ENCODE measurements around the gene PXDN. TPM values are rescaled to one million over a fixed set of nuclear protein-coding genes. Genes with fewer than 3 reads are reported as not detected.

PXDN gene
- total and polyA plus RNA-seq, 2 donors (not counting 3 experiments of a cell fraction or from before 2014, with no cell fraction given) = 231 to 308 TPM

GRCh38 chr2:1588051-1588977 lies 156.0 kb downstream of the PXDN start:
- no peak for DNase-seq (ENCODE audit: low read depth, low spot score)
- Histone ChIP-seq H3K9me3 (replicated peaks; ENCODE audit: control insufficient read depth, insufficient read depth, low read length) (no peaks in the 10 kb centered on the region), H3K79me2 (ENCODE audit: control insufficient read depth, insufficient read depth, low read length) (no peaks in the 10 kb centered on the region), H3K4me3 (replicated peaks in 1 of 3; ENCODE audit: insufficient read depth in 1 of 3, low read depth in 1 of 3, low read length in 3 of 3) (no peak overlapping the region), H3K9ac (replicated peaks; ENCODE audit: extremely low read depth, insufficient read depth, low read length) (no peak overlapping the region), H3K4me1 (ENCODE audit: control insufficient read depth, extremely low read depth, insufficient read depth, low read length) (peaks cover 12% of the 10 kb centered on the region), H3K9me1 (replicated peaks; ENCODE audit: control insufficient read depth, extremely low read depth, insufficient read depth, low read length) (no peaks in the 10 kb centered on the region), H4K20me1 (replicated peaks; ENCODE audit: control insufficient read depth, extremely low read depth, insufficient read depth, low read length) (no peaks in the 10 kb centered on the region), H3K36me3 (ENCODE audit: control insufficient read depth in 2 of 2, extremely low read depth in 1 of 2, insufficient read depth in 2 of 2, low read length in 2 of 2) (no peaks in the 10 kb centered on the region), H3K27ac (ENCODE audit: insufficient read depth, low read depth, low read length) (no peak overlapping the region), H3K4me2 (ENCODE audit: insufficient read depth, low read length) (no peak overlapping the region), H2AFZ (ENCODE audit: low read depth, low read length) (no peak overlapping the region), H3K27me3 (ENCODE audit: control insufficient read depth in 2 of 2, insufficient read depth in 2 of 2, low read length in 2 of 2) (no peaks in the 10 kb centered on the region)
- TF ChIP-seq, protein P1, sequence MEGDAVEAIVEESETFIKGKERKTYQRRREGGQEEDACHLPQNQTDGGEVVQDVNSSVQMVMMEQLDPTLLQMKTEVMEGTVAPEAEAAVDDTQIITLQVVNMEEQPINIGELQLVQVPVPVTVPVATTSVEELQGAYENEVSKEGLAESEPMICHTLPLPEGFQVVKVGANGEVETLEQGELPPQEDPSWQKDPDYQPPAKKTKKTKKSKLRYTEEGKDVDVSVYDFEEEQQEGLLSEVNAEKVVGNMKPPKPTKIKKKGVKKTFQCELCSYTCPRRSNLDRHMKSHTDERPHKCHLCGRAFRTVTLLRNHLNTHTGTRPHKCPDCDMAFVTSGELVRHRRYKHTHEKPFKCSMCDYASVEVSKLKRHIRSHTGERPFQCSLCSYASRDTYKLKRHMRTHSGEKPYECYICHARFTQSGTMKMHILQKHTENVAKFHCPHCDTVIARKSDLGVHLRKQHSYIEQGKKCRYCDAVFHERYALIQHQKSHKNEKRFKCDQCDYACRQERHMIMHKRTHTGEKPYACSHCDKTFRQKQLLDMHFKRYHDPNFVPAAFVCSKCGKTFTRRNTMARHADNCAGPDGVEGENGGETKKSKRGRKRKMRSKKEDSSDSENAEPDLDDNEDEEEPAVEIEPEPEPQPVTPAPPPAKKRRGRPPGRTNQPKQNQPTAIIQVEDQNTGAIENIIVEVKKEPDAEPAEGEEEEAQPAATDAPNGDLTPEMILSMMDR (IDR thresholded peaks at IDR 0.05; ENCODE audit: extremely low read depth in 1 of 2, insufficient read depth in 1 of 2, low read depth in 1 of 2, low read length in 2 of 2) = no peak
- TF ChIP-seq, protein P2, sequence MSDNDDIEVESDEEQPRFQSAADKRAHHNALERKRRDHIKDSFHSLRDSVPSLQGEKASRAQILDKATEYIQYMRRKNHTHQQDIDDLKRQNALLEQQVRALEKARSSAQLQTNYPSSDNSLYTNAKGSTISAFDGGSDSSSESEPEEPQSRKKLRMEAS (IDR thresholded peaks at IDR 0.05; ENCODE audit: insufficient read depth, insufficient read length) = no peak
- TF ChIP-seq FOS (IDR thresholded peaks at IDR 0.05; ENCODE audit: borderline replicate concordance, insufficient read depth, low read length) (no peak), MYC (IDR thresholded peaks at IDR 0.05; ENCODE audit: low read depth, low read length) (no peak), POLR2A (IDR thresholded peaks at IDR 0.05; ENCODE audit: low read depth, low read length) (no peak), GATA2 (IDR thresholded peaks at IDR 0.05; ENCODE audit: insufficient read depth, insufficient read length, low read depth, low read length) (no peak), EZH2 (IDR thresholded peaks at IDR 0.05; ENCODE audit: borderline replicate concordance, low read depth, low read length, severe bottlenecking) (no peak), JUN (IDR thresholded peaks at IDR 0.05; ENCODE audit: borderline replicate concordance, insufficient read depth, insufficient read length, low read depth) (no peak), POLR2AphosphoS5 (IDR thresholded peaks at IDR 0.05; ENCODE audit: insufficient read depth, low read depth, low read length) (no peak)
- CTCF ChIA-PET = interaction anchor here (1.2 to 6.5 kb wide), 3 partner anchors 160 to 180 kb away, joined by 5 to 137 read pairs (median 61); no protein-coding TSS in a partner anchor
- POLR2A ChIA-PET = no interaction called here
- dilution Hi-C loops (cut with MboI; ENCODE audit: extremely low pct_ligation_motif_present, low sequenced_read_pairs) (no loop called here), intact Hi-C loops (cut with micrococcal nuclease) (no loop called here)
- BruUV-seq (replicated peaks) = no TSS peak
- no peak for FAIRE-seq
